Measurements from ENCODE around the gene ELP2. TPM values are rescaled to one million over a fixed set of nuclear protein-coding genes. Genes with fewer than 3 reads are reported as not detected.

Gene ELP2
- total and polyA plus RNA-seq, 12 donors: 27.4 to 150 (median 67.1) TPM

- H3K36me3 ChIP-seq (replicated peaks in 1 of 2): peaks cover 0 to 90% of the 10 kb centered on the region in 2 donors
- WGBS, 4 donors: 88 to 98% (median 93%) methylated on average over 4 of the region's 4 CpGs
- DNase-seq: no peak
- intact Hi-C loops (cut with DNase I): no loop called here
- H3K27ac ChIP-seq: no peak overlapping the region
- no peak overlapping the region for H3K4me3 ChIP-seq
- TF ChIP-seq POLR2A (IDR thresholded peaks at IDR 0.05) (no peak), CTCF (IDR thresholded peaks at IDR 0.05) (no peak)
- no peaks in the 10 kb centered on the region for H3K9me3 ChIP-seq (replicated peaks in 1 of 3)
- no peaks in the 10 kb centered on the region for H3K27me3 ChIP-seq
- no peaks in the 10 kb centered on the region for H3K4me1 ChIP-seq (replicated peaks in 1 of 2)
These were observed 11.9 kb downstream of the ELP2 start for GRCh38 chr18:36141576-36141975.

- no peak for DNase-seq
- no peak for TF ChIP-seq POLR2A (IDR thresholded peaks at IDR 0.05)
- TF ChIP-seq CTCF (IDR thresholded peaks at IDR 0.05): no peak
- Histone ChIP-seq H3K27me3 (no peaks in the 10 kb centered on the region), H3K9me3 (replicated peaks in 1 of 3) (no peaks in the 10 kb centered on the region), H3K27ac (no peak overlapping the region), H3K4me3 (no peak overlapping the region), H3K36me3 (replicated peaks in 1 of 2) (peaks cover 0 to 86% of the 10 kb centered on the region in 2 donors), H3K4me1 (replicated peaks in 1 of 2) (no peaks in the 10 kb centered on the region)
- intact Hi-C loops (cut with DNase I): no loop called here
- WGBS, 4 donors: 87 to 95% (median 88%) methylated on average over 3 of the region's 3 CpGs
These were observed 13.1 kb downstream of the ELP2 start for GRCh38 chr18:36142751-36143150.

- H3K4me1 ChIP-seq (replicated peaks in 1 of 2): no peaks in the 10 kb centered on the region
- H3K27ac ChIP-seq: no peak overlapping the region
- no peak overlapping the region for H3K4me3 ChIP-seq
- peaks cover 0 to 84% of the 10 kb centered on the region in 2 donors for H3K36me3 ChIP-seq (replicated peaks in 1 of 2)
- intact Hi-C loops (cut with DNase I): no loop called here
- H3K27me3 ChIP-seq: no peaks in the 10 kb centered on the region
- no peak for DNase-seq
- 82 to 95% (median 85%) methylated on average over 1 to 2 of the region's 2 CpGs for WGBS, 4 donors
- no peaks in the 10 kb centered on the region for H3K9me3 ChIP-seq (replicated peaks in 1 of 3)
- TF ChIP-seq CTCF (IDR thresholded peaks at IDR 0.05) (no peak), POLR2A (IDR thresholded peaks at IDR 0.05) (no peak)
These were observed 13.7 kb downstream of the ELP2 start for GRCh38 chr18:36143391-36143790.

- no peaks in the 10 kb centered on the region for H3K27me3 ChIP-seq
- H3K4me1 ChIP-seq (replicated peaks in 1 of 2): peaks cover 0 to 3% of the 10 kb centered on the region in 2 donors
- TF ChIP-seq CTCF (IDR thresholded peaks at IDR 0.05): no peak
- no peak for TF ChIP-seq POLR2A (IDR thresholded peaks at IDR 0.05)
- no peak overlapping the region for H3K27ac ChIP-seq
- peaks cover 0 to 71% of the 10 kb centered on the region in 2 donors for H3K36me3 ChIP-seq (replicated peaks in 1 of 2)
- intact Hi-C loops (cut with DNase I): no loop called here
- 94 to 95% (median 95%) methylated on average over 5 of the region's 5 CpGs for WGBS, 4 donors
- H3K4me3 ChIP-seq: no peak overlapping the region
- DNase-seq: no peak
- H3K9me3 ChIP-seq (replicated peaks in 1 of 3): no peaks in the 10 kb centered on the region
These were observed 20.0 kb downstream of the ELP2 start for GRCh38 chr18:36149514-36150289.

Data from adrenal gland (tissue), 12 donors.